Smooth muscle cell of trachea (primary cell): ENCODE results near the gene ACSBG1. TPM values are rescaled to one million over a fixed set of nuclear protein-coding genes. Genes with fewer than 3 reads are reported as not detected.

Experiments used
- total RNA-seq: library from RNA; depleted of rRNA; stranded (reverse); fragments of >200 nt; gene quantifications from 2 replicates; pipeline ENCODE4 v1.2.1, GENCODE V29; 2014

Gene ACSBG1
- under 0.01 TPM in 1 of 2 replicates, not detected in the other for total RNA-seq

GRCh38 chr15:78234515-78235040 is at the start of gene ACSBG1:
Gene ACSBG1, minus strand, starts transcription at chr15:78234565. Its CDS starts 64 bp downstream, at chr15:78234501.

GRCh38 chr15:78264304-78265136 is 30.2 kb upstream of the ACSBG1 start, which contains the start of gene DNAJA4:
Gene DNAJA4, plus strand, starts transcription at chr15:78264562. Its CDS starts 202 bp downstream, at chr15:78264764.

GRCh38 chr15:78149068-78149804 is 85.1 kb downstream of the ACSBG1 start, which contains the start of gene IDH3A:
Gene IDH3A, plus strand, starts transcription at chr15:78149362. Its CDS starts 42 bp downstream, at chr15:78149404.

GRCh38 chr15:78131295-78132061 is 102.9 kb downstream of the ACSBG1 start, which contains the start of gene CIB2:
Gene CIB2, minus strand, starts transcription at chr15:78131445. Its CDS starts 230 bp downstream, at chr15:78131215.

Other genes with a start within 250 kb of the ACSBG1 start
- gene TBC1D2B, start 156.9 kb downstream of the ACSBG1 start, total RNA-seq: 50.8 and 98.1 TPM in 2 replicates
- under 0.01 TPM in 1 of 2 replicates, not detected in the other for gene SH2D7, start 142.0 kb downstream of the ACSBG1 start, total RNA-seq
- gene CIB2, start 103.1 kb downstream of the ACSBG1 start, total RNA-seq: 1.3 and 2.3 TPM in 2 replicates
- gene IDH3A, start 85.2 kb downstream of the ACSBG1 start, total RNA-seq: 22.7 and 37.8 TPM in 2 replicates
- 3.1 and 3.6 TPM in 2 replicates for gene DNAJA4, start 30.0 kb upstream of the ACSBG1 start, total RNA-seq
- gene SKIC8, start 65.0 kb upstream of the ACSBG1 start, total RNA-seq: 54.9 and 105 TPM in 2 replicates
- gene CRABP1, start 105.8 kb upstream of the ACSBG1 start, total RNA-seq: not detected in 2 replicates
- gene IREB2, start 203.7 kb upstream of the ACSBG1 start, total RNA-seq: 18.4 and 34.2 TPM in 2 replicates